ENCODE measurements around the gene CYP11A1.

CYP11A1 gene

GRCh38 chr15:74387141-74387541, 19.7 kb upstream of the CYP11A1 start:
- no peak for FAIRE-seq

GRCh38 chr15:74386496-74387140, 19.2 kb upstream of the CYP11A1 start:
- FAIRE-seq = no peak

- FAIRE-seq = no peak
These were observed 18.3 kb upstream of the CYP11A1 start for GRCh38 chr15:74385733-74386132.

GRCh38 chr15:74384881-74385643, 17.6 kb upstream of the CYP11A1 start:
- FAIRE-seq = no peak

- no peak for FAIRE-seq
These were observed 17.1 kb upstream of the CYP11A1 start for GRCh38 chr15:74384566-74384880.

GRCh38 chr15:74383695-74384565, 16.5 kb upstream of the CYP11A1 start:
- FAIRE-seq = no peak

GRCh38 chr15:74383286-74383685, 15.8 kb upstream of the CYP11A1 start:
- FAIRE-seq = no peak

- peak; percentile 64 for FAIRE-seq
These were observed 14.8 kb upstream of the CYP11A1 start for GRCh38 chr15:74382004-74382816.

- no peak for FAIRE-seq
These were observed 14.0 kb upstream of the CYP11A1 start for GRCh38 chr15:74381481-74381880.

GRCh38 chr15:74381190-74381453, 13.7 kb upstream of the CYP11A1 start:
- no peak for FAIRE-seq

GRCh38 chr15:74380361-74381189, 13.1 kb upstream of the CYP11A1 start:
- no peak for FAIRE-seq

- no peak for FAIRE-seq
These were observed 11.4 kb upstream of the CYP11A1 start for GRCh38 chr15:74378848-74379247.

GRCh38 chr15:74377831-74378766, 10.7 kb upstream of the CYP11A1 start:
- no peak for FAIRE-seq

GRCh38 chr15:74376825-74377581, 9.6 kb upstream of the CYP11A1 start:
- no peak for FAIRE-seq

GRCh38 chr15:74376226-74376625, 8.8 kb upstream of the CYP11A1 start:
- no peak for FAIRE-seq

- FAIRE-seq = peak; percentile 95
These were observed 7.9 kb upstream of the CYP11A1 start for GRCh38 chr15:74375303-74375693.

- FAIRE-seq = no peak
These were observed 7.3 kb upstream of the CYP11A1 start for GRCh38 chr15:74374648-74375302.

GRCh38 chr15:74373731-74374647, 6.5 kb upstream of the CYP11A1 start:
- FAIRE-seq = peak; percentile 8
